GM18499 (cell line): ENCODE data around the gene INPPL1.

Experiments
- ATAC-seq: cut with Tn5 transposase; IDR thresholded peaks from one replicate; pipeline ENCODE4 v1.9.1; 2021; ENCODE audit warnings: moderate number of reproducible peaks; ENCODE audit not compliant: insufficient read depth, unreplicated experiment

The INPPL1 gene

DNA sequence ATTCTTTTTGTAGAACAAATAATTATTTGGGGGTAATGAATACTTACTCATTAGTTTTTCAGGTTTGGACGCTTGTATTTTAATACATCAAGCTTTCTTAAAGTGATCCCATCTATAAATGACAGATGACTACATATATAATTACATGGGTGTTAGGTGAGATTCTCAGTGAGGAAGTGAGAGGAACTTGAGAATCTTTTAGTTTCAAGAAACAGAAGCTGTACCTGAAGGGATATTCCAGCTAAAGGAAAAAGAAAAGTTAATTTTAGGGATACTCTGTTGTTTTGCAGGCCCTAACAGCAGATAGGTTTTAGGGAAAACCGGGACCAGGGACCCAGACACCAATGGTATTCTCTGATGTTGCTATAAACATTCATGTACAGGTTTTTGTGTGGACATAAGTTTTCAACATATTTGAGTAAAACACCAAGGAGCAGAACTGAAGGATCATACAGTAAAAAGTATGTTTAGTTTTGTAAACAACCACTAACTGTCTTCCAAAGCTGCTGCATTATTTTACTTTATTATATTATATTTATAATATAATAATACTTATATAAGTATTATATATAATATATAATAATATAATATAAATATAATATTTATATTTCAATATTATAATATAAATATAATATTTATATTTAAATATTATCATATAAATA lies 43.5 kb downstream of the INPPL1 start:
- no peak for ATAC-seq

DNA sequence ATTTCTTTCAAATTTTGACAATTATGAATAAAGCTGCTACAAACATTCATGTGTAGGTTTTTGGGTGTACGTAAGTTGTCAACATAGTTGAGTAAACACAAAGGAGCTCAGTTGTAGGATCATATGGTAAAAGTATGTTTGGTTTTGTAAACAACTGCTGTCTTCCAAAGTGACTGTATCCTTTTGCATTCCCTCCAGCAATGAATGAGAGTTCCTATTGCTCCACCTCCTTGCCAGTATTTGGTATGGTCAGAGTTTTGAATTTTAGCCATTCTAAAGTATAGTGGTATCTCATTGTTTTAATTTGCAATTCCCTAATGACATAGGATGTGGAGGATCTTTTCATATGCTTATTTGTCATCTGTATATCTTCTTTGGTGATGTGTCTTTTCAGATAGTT lies 47.4 kb downstream of the INPPL1 start:
- ATAC-seq = no peak

DNA sequence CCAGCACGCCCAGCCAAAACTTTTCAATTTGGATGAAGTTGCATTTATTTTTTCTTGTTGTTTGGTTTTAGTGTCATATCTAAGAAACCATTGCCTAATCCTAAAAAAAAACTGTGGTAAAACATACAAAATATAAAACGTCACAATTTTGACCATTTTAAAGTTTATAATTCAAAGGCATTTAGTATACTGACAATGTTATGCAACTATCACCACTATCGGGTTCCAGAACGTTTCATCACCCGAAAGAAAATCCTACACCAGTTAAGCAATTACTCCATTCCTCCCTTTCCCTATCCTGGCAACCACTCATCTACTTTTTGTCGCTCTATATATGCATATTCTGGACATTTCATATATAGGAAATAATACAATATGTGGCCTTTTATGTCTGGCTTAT lies 49.9 kb downstream of the INPPL1 start:
- no peak for ATAC-seq

DNA sequence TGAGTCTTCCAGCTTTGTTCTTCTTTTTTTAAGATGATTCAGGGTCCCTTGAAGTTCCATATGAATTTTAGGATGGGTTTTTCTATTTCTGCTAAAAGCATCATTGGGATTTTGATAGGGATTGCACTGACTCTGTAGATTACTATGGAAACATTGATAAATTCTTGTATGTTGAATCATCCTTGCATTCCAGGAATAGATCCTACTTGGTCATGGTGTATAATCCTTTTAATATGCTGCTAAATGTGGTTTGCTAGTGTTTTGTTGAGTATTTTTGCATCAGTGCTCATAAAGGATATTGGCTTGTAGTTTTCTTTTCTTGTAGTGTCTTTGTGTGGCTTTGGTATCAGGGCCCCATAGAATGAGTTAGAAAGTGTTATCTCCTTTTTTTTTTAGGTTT lies 54.3 kb downstream of the INPPL1 start:
- ATAC-seq = no peak

DNA sequence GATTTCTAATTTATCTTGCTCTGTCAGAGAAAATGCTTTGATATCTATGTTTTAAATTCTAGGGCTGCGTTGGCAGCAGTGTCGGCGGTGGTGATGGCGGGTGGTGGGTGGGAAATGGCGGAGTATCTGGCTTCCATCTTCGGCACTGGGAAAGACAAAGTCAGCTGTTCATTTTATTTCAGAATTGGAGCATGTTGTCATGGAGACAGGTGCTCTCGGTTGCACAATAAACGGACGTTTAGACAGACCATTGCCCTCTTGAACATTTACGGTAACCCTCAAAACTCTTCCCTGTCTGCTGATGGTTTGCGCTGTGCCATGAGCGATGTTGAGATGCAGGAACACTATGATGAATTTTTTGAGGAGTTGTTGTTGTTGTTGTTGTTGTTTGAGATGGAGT lies 55.5 kb downstream of the INPPL1 start:
- ATAC-seq = no peak

DNA sequence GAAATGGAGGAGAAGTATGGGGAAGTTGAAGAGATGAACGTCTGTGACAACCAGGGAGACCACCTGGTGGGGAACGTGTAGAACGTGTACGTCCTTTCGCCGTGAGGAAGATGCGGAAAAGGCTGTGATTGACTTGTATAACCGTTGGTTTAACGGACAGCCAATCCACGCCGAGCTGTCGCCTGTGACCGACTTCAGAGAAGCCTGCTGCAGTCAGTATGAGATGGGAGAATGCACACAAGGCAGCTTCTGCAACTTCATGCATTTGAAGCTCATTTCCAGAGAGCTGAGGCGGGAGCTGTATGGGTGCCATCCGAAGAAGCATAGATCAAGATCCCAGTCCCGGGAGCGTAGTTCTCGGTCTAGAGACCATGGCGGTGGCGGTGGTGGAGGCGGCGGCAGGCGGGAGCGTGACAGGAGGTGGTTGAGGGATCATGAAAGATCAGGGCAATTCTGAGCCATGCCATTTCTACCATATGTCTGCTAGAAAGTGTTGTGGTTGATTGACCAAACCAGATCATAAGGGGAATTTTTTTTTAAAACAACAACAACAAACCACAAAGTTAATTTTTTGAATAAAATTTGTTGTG lies 56.3 kb downstream of the INPPL1 start:
- ATAC-seq = no peak

DNA sequence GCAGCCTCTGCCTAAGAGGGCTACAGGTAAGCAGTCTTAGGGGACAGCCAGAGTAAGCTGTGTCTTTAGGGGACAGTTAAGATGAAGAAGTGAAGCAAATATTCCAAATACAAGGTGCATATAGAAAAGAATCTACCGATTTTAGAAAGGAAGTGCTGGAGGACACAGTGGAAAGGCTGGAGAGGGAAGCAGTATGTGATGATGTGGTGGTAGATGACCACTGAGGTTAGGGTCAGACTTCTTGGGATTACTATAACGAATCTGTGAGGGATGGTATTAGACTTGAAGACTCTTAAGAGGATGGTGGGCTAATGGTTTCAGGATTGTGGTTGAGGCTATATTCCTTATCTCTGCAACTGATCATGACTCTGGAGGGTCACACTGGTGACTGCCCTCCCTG lies 59.4 kb downstream of the INPPL1 start:
- no peak for ATAC-seq

DNA sequence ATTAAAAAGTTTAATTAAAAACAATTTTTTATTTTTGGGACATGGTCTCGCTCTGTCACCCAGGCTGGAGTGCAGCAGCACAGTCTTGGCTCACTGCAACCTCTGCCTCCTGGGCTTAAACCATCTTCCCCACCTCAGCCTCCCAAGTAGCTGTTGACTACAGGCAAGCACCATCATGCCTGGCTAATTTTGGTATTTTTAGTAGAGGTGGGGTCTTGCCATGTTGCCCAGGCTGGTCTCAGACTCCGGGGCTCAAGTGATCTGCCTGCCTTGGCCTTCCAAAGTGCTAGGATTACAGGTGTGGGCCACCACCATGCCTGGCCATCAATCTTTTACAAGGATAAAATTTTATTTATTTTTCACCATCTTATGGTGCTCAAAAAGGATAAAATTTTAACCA lies 62.7 kb downstream of the INPPL1 start:
- no peak for ATAC-seq
